Dendritic cell treated with granulocyte-macrophage colony-stimulating factor and Interleukin-4, amounts not matched to agents 40 ng/mL and 50 ng/mL, for 4 days (primary cell): ENCODE measurements around the gene PACRG.

ENCODE experiments used
- H3K27ac Mint-ChIP-seq: one replicate; pipeline ENCODE4 v1.8.0; 2022; ENCODE audit warnings: mild to moderate bottlenecking, mixed read lengths
- H3K27me3 Mint-ChIP-seq: one replicate; pipeline ENCODE4 v1.8.0; 2022; ENCODE audit warnings: mild to moderate bottlenecking, mixed read lengths
- H3K36me3 Mint-ChIP-seq: one replicate; pipeline ENCODE4 v1.8.0; 2022; ENCODE audit warnings: low read depth, mixed read lengths
- H3K4me1 Mint-ChIP-seq: one replicate; pipeline ENCODE4 v1.8.0; 2022; ENCODE audit warnings: low read depth, mixed read lengths
- H3K4me3 Mint-ChIP-seq: one replicate; pipeline ENCODE4 v1.8.0; 2022; ENCODE audit warnings: mild to moderate bottlenecking, moderate library complexity, mixed read lengths
- H3K9me3 Mint-ChIP-seq: one replicate; pipeline ENCODE4 v1.8.0; 2022; ENCODE audit warnings: mixed read lengths
- intact Hi-C: fragments of 100-400 bp; cut with micrococcal nuclease; formaldehyde crosslinking; loops from one replicate; pipeline ENCODE4 v1.15.0; 2022

The PACRG gene

GRCh38 chr6:163136681-163137397 is 409.1 kb downstream of the PACRG start:
- H3K27ac Mint-ChIP-seq = no peak overlapping the region
- no peaks in the 10 kb centered on the region for H3K27me3 Mint-ChIP-seq
- H3K36me3 Mint-ChIP-seq = no peaks in the 10 kb centered on the region
- no peaks in the 10 kb centered on the region for H3K9me3 Mint-ChIP-seq
- intact Hi-C loops = no loop called here
- no peaks in the 10 kb centered on the region for H3K4me1 Mint-ChIP-seq
- no peak overlapping the region for H3K4me3 Mint-ChIP-seq

- Mint-ChIP-seq H3K4me1 (no peaks in the 10 kb centered on the region), H3K4me3 (no peak overlapping the region), H3K27ac (no peak overlapping the region), H3K27me3 (no peaks in the 10 kb centered on the region), H3K36me3 (no peaks in the 10 kb centered on the region), H3K9me3 (no peaks in the 10 kb centered on the region)
- intact Hi-C loops = no loop called here
These were observed 409.7 kb downstream of the PACRG start for GRCh38 chr6:163137398-163137881.

GRCh38 chr6:163146036-163146435 is 418.3 kb downstream of the PACRG start:
- intact Hi-C loops = no loop called here
- no peaks in the 10 kb centered on the region for H3K36me3 Mint-ChIP-seq
- peaks cover 9% of the 10 kb centered on the region for H3K27me3 Mint-ChIP-seq
- no peak overlapping the region for H3K27ac Mint-ChIP-seq
- H3K4me1 Mint-ChIP-seq = no peaks in the 10 kb centered on the region
- no peak overlapping the region for H3K4me3 Mint-ChIP-seq
- no peaks in the 10 kb centered on the region for H3K9me3 Mint-ChIP-seq

- Mint-ChIP-seq H3K27ac (no peak overlapping the region), H3K4me3 (no peak overlapping the region), H3K36me3 (no peaks in the 10 kb centered on the region), H3K27me3 (peaks cover 10% of the 10 kb centered on the region), H3K4me1 (no peaks in the 10 kb centered on the region), H3K9me3 (no peaks in the 10 kb centered on the region)
- intact Hi-C loops = no loop called here
These were observed 420.2 kb downstream of the PACRG start for GRCh38 chr6:163147994-163148393.

- no peak overlapping the region for H3K4me3 Mint-ChIP-seq
- H3K36me3 Mint-ChIP-seq = no peaks in the 10 kb centered on the region
- no peaks in the 10 kb centered on the region for H3K9me3 Mint-ChIP-seq
- intact Hi-C loops = no loop called here
- H3K27me3 Mint-ChIP-seq = peaks cover 10% of the 10 kb centered on the region
- H3K27ac Mint-ChIP-seq = no peak overlapping the region
- no peaks in the 10 kb centered on the region for H3K4me1 Mint-ChIP-seq
These were observed 420.9 kb downstream of the PACRG start for GRCh38 chr6:163148451-163149278.

- intact Hi-C loops = no loop called here
- Mint-ChIP-seq H3K4me3 (no peak overlapping the region), H3K4me1 (no peaks in the 10 kb centered on the region), H3K36me3 (no peaks in the 10 kb centered on the region), H3K9me3 (no peaks in the 10 kb centered on the region), H3K27ac (no peak overlapping the region), H3K27me3 (peaks cover 10% of the 10 kb centered on the region)
These were observed 421.6 kb downstream of the PACRG start for GRCh38 chr6:163149279-163149848.

GRCh38 chr6:163151212-163151611 is 423.4 kb downstream of the PACRG start:
- no peak overlapping the region for H3K4me3 Mint-ChIP-seq
- H3K27ac Mint-ChIP-seq = no peak overlapping the region
- no peaks in the 10 kb centered on the region for H3K4me1 Mint-ChIP-seq
- H3K9me3 Mint-ChIP-seq = no peaks in the 10 kb centered on the region
- intact Hi-C loops = no loop called here
- H3K36me3 Mint-ChIP-seq = no peaks in the 10 kb centered on the region
- peaks cover 8% of the 10 kb centered on the region for H3K27me3 Mint-ChIP-seq

GRCh38 chr6:163152701-163153100 is 424.9 kb downstream of the PACRG start:
- Mint-ChIP-seq H3K4me1 (no peaks in the 10 kb centered on the region), H3K9me3 (no peaks in the 10 kb centered on the region), H3K27ac (no peak overlapping the region), H3K27me3 (peaks cover 8% of the 10 kb centered on the region), H3K36me3 (no peaks in the 10 kb centered on the region), H3K4me3 (no peak overlapping the region)
- intact Hi-C loops = no loop called here

- Mint-ChIP-seq H3K27ac (no peak overlapping the region), H3K27me3 (peaks cover 9% of the 10 kb centered on the region)
- intact Hi-C loops = no loop called here
These were observed 431.3 kb downstream of the PACRG start for GRCh38 chr6:163159110-163159509.

GRCh38 chr6:163159689-163160088 is 431.9 kb downstream of the PACRG start:
- Mint-ChIP-seq H3K9me3 (no peaks in the 10 kb centered on the region), H3K36me3 (no peaks in the 10 kb centered on the region), H3K4me1 (no peaks in the 10 kb centered on the region), H3K4me3 (no peak overlapping the region), H3K27me3 (peaks cover 9% of the 10 kb centered on the region), H3K27ac (no peak overlapping the region)
- intact Hi-C loops = no loop called here

More at GRCh38 chr6:163159110-163159509, 431.3 kb downstream of the PACRG start:
- Mint-ChIP-seq H3K9me3 (no peaks in the 10 kb centered on the region), H3K4me1 (no peaks in the 10 kb centered on the region), H3K36me3 (no peaks in the 10 kb centered on the region), H3K4me3 (no peak overlapping the region)

GRCh38 chr6:163162007-163162873 is 434.5 kb downstream of the PACRG start:
- Mint-ChIP-seq H3K4me3 (no peak overlapping the region), H3K4me1 (no peaks in the 10 kb centered on the region), H3K9me3 (no peaks in the 10 kb centered on the region)

GRCh38 chr6:163162874-163163213 is 435.1 kb downstream of the PACRG start:
- H3K4me1 Mint-ChIP-seq = no peaks in the 10 kb centered on the region
- no peak overlapping the region for H3K27ac Mint-ChIP-seq
- no peaks in the 10 kb centered on the region for H3K36me3 Mint-ChIP-seq
- no peak overlapping the region for H3K4me3 Mint-ChIP-seq
- no peaks in the 10 kb centered on the region for H3K9me3 Mint-ChIP-seq
- intact Hi-C loops = no loop called here
- H3K27me3 Mint-ChIP-seq = peaks cover 11% of the 10 kb centered on the region

More at GRCh38 chr6:163162007-163162873, 434.5 kb downstream of the PACRG start:
- H3K36me3 Mint-ChIP-seq = no peaks in the 10 kb centered on the region
- intact Hi-C loops = no loop called here
- peaks cover 11% of the 10 kb centered on the region for H3K27me3 Mint-ChIP-seq
- H3K27ac Mint-ChIP-seq = no peak overlapping the region

GRCh38 chr6:163164175-163164900 is 436.6 kb downstream of the PACRG start:
- no peak overlapping the region for H3K27ac Mint-ChIP-seq
- H3K9me3 Mint-ChIP-seq = no peaks in the 10 kb centered on the region
- intact Hi-C loops = no loop called here
- no peaks in the 10 kb centered on the region for H3K4me1 Mint-ChIP-seq
- H3K36me3 Mint-ChIP-seq = no peaks in the 10 kb centered on the region
- H3K27me3 Mint-ChIP-seq = peaks cover 14% of the 10 kb centered on the region
- H3K4me3 Mint-ChIP-seq = no peak overlapping the region
